Endothelial cell of hepatic sinusoid (primary cell): ENCODE results near the gene SPTSSB.

Experiments used
- in situ Hi-C: cut with HindIII; loops from 2 replicates; pipeline ENCODE4 v1.10.0; 2017; ENCODE audit warnings: low sequenced_read_pairs

The SPTSSB gene

DNA sequence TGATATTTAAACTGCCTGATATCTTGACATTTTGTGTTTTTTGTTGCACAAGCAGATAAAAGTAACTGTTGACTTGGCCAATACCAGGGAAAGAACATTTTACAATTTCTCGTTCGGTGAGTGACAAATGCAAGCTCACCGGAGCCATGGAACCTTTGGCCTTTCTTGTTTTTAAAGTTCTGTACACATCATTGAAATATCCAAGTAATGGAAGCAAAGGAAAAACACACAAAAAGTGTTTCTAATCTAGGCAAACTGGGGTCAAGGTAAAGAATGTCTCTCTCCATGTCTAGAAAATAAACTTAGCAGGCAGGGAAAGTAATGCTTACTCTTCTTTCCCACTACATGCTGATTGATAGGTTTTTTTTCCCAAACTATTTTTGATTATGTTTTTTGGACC is 27.8 kb downstream of the SPTSSB start:
- in situ Hi-C loops = loop anchor here (5.0 kb wide), 1 partner anchor 74 kb away; no protein-coding TSS in a partner anchor

- in situ Hi-C loops = loop anchor here (5.0 kb wide), 1 partner anchor 75 kb away; no protein-coding TSS in a partner anchor
Measured at GRCh38 chr3:161342629-161343028, 28.7 kb downstream of the SPTSSB start.

DNA sequence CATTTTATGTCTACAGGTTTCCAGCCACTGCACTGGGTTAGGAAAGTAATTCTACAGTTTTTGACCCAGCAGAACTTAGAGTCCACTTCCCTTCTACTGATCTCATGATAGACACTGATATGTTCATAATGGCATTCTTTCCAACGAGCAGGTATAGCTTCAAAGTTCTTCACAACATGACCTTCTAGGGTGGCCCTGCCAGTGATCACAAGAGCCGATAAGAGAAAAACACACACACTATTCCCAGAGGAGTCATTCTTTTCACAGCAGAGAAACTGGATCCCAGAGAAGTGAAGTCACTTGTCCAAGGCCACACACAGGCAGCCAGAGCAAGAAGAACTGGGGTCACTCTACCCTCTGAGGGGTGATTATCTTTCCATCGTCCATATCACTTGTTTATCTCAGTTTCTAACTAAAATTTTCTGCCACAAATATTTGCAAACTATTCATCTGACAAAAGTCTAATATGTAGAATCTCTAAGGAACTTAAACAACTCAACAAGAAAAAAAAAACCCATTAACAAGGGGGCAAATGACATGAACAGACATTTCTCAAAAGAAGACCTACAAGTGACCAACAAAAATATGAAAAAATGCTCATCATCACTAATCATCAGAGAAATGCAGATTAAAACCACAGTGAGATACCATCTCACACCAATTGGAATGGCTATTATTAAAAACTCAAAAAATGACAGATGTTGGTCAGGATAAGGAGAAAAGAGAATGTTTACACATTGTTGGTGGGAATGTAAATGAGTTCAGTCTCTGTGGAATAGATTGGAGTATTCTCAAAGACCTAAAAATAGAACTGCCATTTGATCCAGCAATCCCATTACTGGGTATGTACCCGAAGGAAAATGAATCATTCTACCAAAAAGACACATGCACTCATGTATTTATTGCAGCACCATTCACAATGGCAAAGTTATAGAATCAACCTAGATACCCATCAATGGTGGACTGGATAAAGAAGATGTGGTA is 31.5 kb downstream of the SPTSSB start:
- in situ Hi-C loops = loop anchor here (5.0 kb wide), 1 partner anchor 77 kb away; no protein-coding TSS in a partner anchor

- in situ Hi-C loops = no loop called here
Measured at GRCh38 chr3:161337311-161337710, 34.0 kb downstream of the SPTSSB start.

GRCh38 chr3:161336661-161337060 is 34.7 kb downstream of the SPTSSB start:
- in situ Hi-C loops = no loop called here

DNA sequence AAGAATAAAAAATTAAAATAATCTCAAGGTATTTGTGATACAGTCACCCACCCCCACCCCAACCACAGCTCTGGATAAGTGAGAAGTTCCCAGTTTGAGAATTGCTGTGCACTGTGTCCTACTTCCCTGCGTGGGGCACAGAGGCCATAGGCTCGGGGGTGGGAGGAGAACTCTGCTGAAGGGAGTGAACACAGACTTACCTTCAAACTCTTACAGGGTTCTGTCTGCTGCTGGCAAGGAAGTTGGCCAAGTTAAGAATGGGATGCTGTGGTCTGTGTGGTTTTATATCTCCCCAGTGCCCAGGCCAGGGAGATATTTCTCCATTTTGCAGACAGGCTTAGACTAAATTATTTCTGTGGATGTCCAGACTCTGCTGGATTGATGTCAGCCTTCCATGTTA is 37.6 kb downstream of the SPTSSB start:
- in situ Hi-C loops = no loop called here

DNA sequence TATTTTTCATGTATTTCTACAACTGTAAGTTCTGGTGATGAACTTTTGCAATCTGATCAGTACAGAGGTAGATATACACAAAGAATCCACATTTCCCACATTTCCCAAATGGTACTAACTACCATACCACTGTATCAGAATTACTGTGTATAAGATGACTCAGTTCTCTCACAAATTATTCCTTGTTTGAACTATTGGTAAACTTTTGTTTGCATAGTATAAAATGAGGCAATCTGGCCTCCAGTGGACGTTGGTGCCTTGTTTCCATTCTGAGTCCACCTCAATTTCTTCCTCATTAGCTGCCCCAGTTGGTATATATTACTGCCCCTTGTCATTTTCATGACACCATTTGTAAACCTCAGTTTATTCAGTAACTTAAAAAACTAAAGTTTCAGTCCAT is 38.5 kb downstream of the SPTSSB start:
- in situ Hi-C loops = no loop called here

GRCh38 chr3:161325059-161325458 is 46.3 kb downstream of the SPTSSB start:
- in situ Hi-C loops = no loop called here

- in situ Hi-C loops = no loop called here
Measured at GRCh38 chr3:161323926-161324621, 47.2 kb downstream of the SPTSSB start.

DNA sequence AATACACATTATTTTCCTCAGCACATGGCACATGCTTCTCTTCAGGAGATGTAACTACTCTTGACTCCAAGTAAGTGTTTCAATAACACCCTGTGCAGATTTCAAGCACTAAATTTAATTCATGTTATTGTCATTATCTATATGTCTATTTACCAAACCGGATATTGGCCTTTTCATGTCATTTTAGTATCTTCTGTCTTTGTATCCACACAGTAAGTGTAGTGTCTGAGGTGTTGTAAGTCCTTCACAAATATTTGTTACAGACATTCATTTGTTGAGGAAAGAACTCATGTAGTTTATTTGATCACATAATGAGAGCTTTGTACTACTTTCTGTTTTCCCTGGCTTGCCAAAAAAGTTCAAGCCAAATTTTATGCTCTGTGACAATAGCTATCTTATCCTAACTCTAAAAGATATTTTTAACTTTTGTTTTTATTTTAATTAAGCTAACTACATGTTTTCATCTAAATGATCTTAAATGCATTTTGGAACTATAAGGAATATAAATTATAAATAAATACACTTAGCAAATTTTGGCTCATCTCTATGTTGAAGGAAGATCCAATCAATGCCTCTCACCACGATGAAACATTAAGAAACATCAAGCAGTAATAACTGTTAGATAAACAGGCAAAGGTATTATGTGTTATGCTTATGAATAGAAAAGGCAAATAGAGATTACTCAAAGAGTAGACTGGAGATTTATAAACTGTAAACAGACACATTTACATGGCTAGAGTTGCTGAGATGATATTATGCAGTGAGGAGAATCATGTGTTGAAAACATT is 48.3 kb downstream of the SPTSSB start:
- in situ Hi-C loops = no loop called here

DNA sequence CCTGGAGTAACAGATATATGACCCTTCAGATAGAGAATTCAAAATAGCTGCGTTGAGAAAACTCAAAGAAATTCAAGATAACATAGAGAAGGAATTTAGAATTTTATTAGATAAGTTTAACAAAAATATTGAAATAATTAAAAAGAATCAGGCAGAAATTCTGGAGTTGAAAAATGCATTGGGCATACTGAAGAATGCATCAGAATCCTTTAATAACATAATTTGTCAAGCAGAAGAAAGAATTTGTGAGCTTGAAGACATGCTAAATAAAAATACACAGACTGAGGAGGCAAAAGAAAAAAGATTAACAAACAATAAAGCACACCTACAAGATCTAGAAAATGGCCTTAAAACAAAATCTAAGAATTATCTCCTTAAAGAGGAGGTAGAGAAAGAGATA is 50.5 kb downstream of the SPTSSB start:
- in situ Hi-C loops = no loop called here

GRCh38 chr3:161319867-161320266 is 51.5 kb downstream of the SPTSSB start:
- in situ Hi-C loops = no loop called here

DNA sequence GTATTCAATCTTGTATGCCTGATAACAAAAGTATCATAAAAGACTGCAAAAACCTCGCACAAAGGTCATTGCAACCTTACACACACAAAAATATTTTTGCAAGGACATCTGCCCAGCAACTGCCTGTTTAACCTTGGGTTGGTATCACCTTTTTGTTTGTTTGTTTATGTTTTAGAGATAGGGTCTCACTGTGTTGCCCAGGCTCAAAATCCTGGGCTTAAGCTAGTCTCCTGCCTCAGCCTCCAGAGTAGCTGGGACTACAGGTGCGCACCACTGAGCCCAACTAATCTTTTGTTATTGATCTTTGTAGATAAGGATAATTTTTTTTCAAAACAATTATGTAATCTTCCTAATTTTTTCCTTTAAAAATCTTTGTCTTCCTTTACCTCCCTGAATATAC is 54.2 kb downstream of the SPTSSB start:
- in situ Hi-C loops = no loop called here

DNA sequence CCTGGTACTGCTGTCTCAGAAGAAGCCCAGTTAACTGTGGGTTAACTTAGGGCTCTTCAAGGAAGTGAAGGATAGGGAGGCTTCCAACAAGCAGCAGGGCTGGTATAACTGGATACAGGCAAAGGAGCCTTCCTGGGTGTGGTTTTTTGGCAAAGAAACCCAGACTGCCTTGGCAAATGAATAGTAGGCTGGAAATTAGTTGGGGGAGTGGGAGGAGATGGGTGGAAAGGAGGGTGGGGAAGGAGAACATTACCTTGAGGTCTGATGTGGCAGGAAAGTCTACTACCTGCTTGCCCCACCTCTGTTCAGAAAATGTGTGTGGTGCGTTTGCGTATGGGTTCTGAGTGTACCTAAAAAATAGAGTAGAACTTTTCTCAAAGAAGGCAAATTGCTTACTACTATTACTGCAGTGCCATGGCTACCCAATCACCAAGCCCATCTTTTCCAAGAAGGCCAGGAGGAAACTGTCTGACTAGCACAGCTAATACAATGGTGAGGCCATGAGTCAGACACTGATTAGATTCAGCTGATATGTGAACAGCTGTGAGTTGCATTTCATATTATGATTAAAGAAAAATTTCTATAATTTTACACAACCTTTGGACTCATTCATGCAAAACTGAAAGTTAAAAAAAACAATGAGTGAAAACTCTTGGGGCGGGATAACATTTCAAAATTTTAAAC is 55.2 kb downstream of the SPTSSB start:
- in situ Hi-C loops = no loop called here

DNA sequence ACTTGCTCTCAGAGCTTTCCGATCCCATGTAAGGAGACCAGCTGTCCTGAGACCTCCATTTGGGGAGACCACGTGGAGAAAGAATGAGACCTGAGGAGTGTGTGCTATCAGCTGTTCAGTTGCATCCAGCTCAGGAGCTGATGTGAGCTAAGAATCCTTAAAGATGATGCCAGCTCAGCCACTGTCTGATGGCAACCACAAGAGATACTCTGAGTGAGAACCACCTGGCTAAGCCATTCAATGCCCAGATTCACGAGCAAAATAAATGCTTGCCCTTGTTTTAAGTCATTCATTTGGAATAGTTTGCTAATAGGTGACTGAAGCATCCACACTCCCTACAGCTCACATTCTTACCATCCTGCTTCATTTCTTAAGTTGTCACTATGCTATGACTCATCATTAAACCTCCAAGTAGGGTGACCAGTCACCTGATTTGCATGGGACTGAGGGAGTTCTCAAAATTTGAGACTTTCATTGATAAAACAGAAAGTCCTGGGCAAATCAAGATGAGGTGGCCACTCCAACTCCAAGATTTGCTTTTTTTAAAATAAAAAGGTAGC is 56.4 kb downstream of the SPTSSB start:
- in situ Hi-C loops = no loop called here

GRCh38 chr3:161310649-161311423 is 60.5 kb downstream of the SPTSSB start:
- in situ Hi-C loops = no loop called here

GRCh38 chr3:161305095-161305991 is 66.0 kb downstream of the SPTSSB start:
- in situ Hi-C loops = no loop called here

GRCh38 chr3:161296814-161297213 is 74.5 kb downstream of the SPTSSB start:
- in situ Hi-C loops = no loop called here
